ENCODE data around the gene CSK. TPM values are rescaled to one million over a fixed set of nuclear protein-coding genes. Genes with fewer than 3 reads are reported as not detected.

Gene CSK
- total RNA-seq, 2 donors from 2014 or later = 64.3 to 126 TPM

DNA sequence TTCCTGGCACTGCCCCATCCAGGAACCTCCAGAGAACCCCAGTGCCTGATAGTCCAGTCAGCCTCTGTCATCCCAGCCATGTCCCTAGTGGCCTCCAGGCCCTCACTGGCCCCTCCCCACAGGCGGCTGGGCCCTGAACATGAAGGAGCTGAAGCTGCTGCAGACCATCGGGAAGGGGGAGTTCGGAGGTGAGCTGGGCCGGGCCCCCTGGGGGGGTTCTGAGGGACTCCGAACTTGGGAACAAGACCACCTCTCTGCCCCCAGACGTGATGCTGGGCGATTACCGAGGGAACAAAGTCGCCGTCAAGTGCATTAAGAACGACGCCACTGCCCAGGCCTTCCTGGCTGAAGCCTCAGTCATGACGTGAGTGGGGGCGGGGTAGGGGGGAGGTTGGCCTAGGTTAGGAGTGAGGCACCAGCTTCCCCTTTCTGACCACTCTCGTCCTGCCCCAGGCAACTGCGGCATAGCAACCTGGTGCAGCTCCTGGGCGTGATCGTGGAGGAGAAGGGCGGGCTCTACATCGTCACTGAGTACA is 18.7 kb downstream of the CSK start:
- peak; percentile 33 for DNase-seq
- intact Hi-C loops (cut with DNase I) = loop anchor here (1.0 kb wide), 1 partner anchor 29 kb away; no protein-coding TSS in a partner anchor
- TF ChIP-seq, protein P1, sequence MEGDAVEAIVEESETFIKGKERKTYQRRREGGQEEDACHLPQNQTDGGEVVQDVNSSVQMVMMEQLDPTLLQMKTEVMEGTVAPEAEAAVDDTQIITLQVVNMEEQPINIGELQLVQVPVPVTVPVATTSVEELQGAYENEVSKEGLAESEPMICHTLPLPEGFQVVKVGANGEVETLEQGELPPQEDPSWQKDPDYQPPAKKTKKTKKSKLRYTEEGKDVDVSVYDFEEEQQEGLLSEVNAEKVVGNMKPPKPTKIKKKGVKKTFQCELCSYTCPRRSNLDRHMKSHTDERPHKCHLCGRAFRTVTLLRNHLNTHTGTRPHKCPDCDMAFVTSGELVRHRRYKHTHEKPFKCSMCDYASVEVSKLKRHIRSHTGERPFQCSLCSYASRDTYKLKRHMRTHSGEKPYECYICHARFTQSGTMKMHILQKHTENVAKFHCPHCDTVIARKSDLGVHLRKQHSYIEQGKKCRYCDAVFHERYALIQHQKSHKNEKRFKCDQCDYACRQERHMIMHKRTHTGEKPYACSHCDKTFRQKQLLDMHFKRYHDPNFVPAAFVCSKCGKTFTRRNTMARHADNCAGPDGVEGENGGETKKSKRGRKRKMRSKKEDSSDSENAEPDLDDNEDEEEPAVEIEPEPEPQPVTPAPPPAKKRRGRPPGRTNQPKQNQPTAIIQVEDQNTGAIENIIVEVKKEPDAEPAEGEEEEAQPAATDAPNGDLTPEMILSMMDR (IDR thresholded peaks at IDR 0.05) = no peak
- Histone ChIP-seq H3K9ac (ENCODE audit: low read depth in 2 of 2, low read length in 2 of 2) (no peak overlapping the region), H3K36me3 (peaks cover 25% of the 10 kb centered on the region), H3K27me3 (no peaks in the 10 kb centered on the region), H3K9me3 (no peaks in the 10 kb centered on the region), H3K4me3 (no peak overlapping the region), H3K27ac (no peak overlapping the region), H3K4me1 (peaks cover 5% of the 10 kb centered on the region)

- no peak overlapping the region for H3K4me3 ChIP-seq
- no peaks in the 10 kb centered on the region for H3K9me3 ChIP-seq
- peaks cover 25% of the 10 kb centered on the region for H3K36me3 ChIP-seq
- peak; percentile 23 for DNase-seq
- H3K4me1 ChIP-seq = peaks cover 5% of the 10 kb centered on the region
- H3K27ac ChIP-seq = no peak overlapping the region
- TF ChIP-seq, protein P1 (IDR thresholded peaks at IDR 0.05) = no peak
- intact Hi-C loops (cut with DNase I) = no loop called here
- H3K9ac ChIP-seq (ENCODE audit: low read depth in 2 of 2, low read length in 2 of 2) = no peak overlapping the region
- no peaks in the 10 kb centered on the region for H3K27me3 ChIP-seq
Measured at GRCh38 chr15:74801311-74801997, 19.6 kb downstream of the CSK start.

DNA sequence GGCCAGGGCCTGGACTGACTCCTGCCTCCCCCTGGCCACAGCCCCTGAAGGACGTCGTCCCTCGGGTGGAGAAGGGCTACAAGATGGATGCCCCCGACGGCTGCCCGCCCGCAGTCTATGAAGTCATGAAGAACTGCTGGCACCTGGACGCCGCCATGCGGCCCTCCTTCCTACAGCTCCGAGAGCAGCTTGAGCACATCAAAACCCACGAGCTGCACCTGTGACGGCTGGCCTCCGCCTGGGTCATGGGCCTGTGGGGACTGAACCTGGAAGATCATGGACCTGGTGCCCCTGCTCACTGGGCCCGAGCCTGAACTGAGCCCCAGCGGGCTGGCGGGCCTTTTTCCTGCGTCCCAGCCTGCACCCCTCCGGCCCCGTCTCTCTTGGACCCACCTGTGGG is 20.4 kb downstream of the CSK start:
- intact Hi-C loops (cut with DNase I) = no loop called here
- no peaks in the 10 kb centered on the region for H3K9me3 ChIP-seq
- H3K4me3 ChIP-seq = no peak overlapping the region
- TF ChIP-seq, protein P1 (IDR thresholded peaks at IDR 0.05) = no peak
- H3K27me3 ChIP-seq = no peaks in the 10 kb centered on the region
- peak; percentile 21 for DNase-seq
- no peak overlapping the region for H3K9ac ChIP-seq (ENCODE audit: low read depth in 2 of 2, low read length in 2 of 2)
- H3K36me3 ChIP-seq = peaks cover 25% of the 10 kb centered on the region
- no peak overlapping the region for H3K27ac ChIP-seq
- peaks cover 5% of the 10 kb centered on the region for H3K4me1 ChIP-seq

DNA sequence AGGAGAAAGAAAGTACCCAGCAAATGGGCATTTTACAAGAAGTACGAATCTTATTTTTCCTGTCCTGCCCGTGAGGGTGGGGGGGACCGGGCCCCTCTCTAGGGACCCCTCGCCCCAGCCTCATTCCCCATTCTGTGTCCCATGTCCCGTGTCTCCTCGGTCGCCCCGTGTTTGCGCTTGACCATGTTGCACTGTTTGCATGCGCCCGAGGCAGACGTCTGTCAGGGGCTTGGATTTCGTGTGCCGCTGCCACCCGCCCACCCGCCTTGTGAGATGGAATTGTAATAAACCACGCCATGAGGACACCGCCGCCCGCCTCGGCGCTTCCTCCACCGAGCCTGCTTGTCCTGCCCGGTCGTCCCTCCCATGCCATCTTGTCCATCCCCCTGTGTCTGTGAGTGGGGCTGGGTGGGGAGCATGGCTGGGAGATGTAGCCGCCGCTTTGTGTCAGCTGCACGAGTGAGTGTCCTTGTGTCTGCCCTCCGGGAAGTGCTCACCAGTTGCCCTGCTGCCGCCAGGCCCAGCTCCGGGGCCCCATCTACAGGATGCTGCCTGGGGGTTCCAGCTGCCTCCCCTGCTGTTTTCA is 21.1 kb downstream of the CSK start:
- Histone ChIP-seq H3K9me3 (no peaks in the 10 kb centered on the region), H3K27ac (no peak overlapping the region), H3K27me3 (no peaks in the 10 kb centered on the region), H3K4me1 (peaks cover 5% of the 10 kb centered on the region), H3K9ac (ENCODE audit: low read depth in 2 of 2, low read length in 2 of 2) (no peak overlapping the region), H3K36me3 (peaks cover 25% of the 10 kb centered on the region), H3K4me3 (no peak overlapping the region)
- intact Hi-C loops (cut with DNase I) = no loop called here
- peak; percentile 20 for DNase-seq
- TF ChIP-seq, protein P1 (IDR thresholded peaks at IDR 0.05) = no peak

- TF ChIP-seq, protein P1 (IDR thresholded peaks at IDR 0.05) = no peak
- H3K27me3 ChIP-seq = no peaks in the 10 kb centered on the region
- H3K4me1 ChIP-seq = peaks cover 2% of the 10 kb centered on the region
- DNase-seq = no peak
- no peak overlapping the region for H3K9ac ChIP-seq (ENCODE audit: low read depth in 2 of 2, low read length in 2 of 2)
- H3K27ac ChIP-seq = no peak overlapping the region
- intact Hi-C loops (cut with DNase I) = no loop called here
- no peaks in the 10 kb centered on the region for H3K9me3 ChIP-seq
- no peak overlapping the region for H3K4me3 ChIP-seq
- H3K36me3 ChIP-seq = peaks cover 25% of the 10 kb centered on the region
Measured at GRCh38 chr15:74804935-74805334, 23.1 kb downstream of the CSK start.
